AG04450 (cell line): Measurements from ENCODE around the gene RNU5B-1. TPM values are rescaled to one million over a fixed set of nuclear protein-coding genes. Genes with fewer than 3 reads are reported as not detected.

Source experiments
- CTCF ChIA-PET: fragments of 300-600, 350-600 bp; formaldehyde crosslinking; extraction: SDS; loops from one replicate; lab custom pipeline; 2022; ENCODE audit warnings: antibody characterized with exemption, inconsistent platforms; lab: Charles Lee
- POLR2A ChIA-PET: fragments of 350-600 bp; formaldehyde crosslinking; extraction: SDS; loops from one replicate; lab custom pipeline; 2021; ENCODE audit warnings: antibody characterized with exemption, inconsistent platforms; lab: Yijun Ruan, JAX
- DNase-seq: peaks from one replicate; pipeline ENCODE4 v3.0.0-alpha.2; 2011; ENCODE audit warnings: low read depth, low spot score
- H3K27ac ChIP-seq: one replicate; pipeline ENCODE4 v1.5.1; 2012; ENCODE audit warnings: low read depth, low read length, control low read depth
- H3K27me3 ChIP-seq: one replicate; pipeline ENCODE4 v1.6.0; 2012; ENCODE audit warnings: low read length; ENCODE audit not compliant: control insufficient read depth, insufficient read depth
- H3K4me3 ChIP-seq: 2 replicates; pipeline ENCODE4 v1.5.1; 2011; ENCODE audit warnings: mild to moderate bottlenecking, low read depth, low read length, control low read depth
- H3K9me3 ChIP-seq: 2 replicates; pipeline ENCODE4 v1.5.1; 2012; ENCODE audit warnings: low read length; ENCODE audit not compliant: control insufficient read depth, insufficient read depth
- CTCF ChIP-seq: IDR thresholded peaks from 2 replicates; pipeline ENCODE4 v1.5.1; 2011; ENCODE audit warnings: low read depth, low read length, control low read depth, inconsistent platforms
- polyA plus RNA-seq: library from polyadenylated mRNA; depleted of rRNA; stranded (reverse); fragments of >200 nt; gene quantifications from 2 replicates; pipeline ENCODE4 v1.2.3, GENCODE V29; 2011

Gene RNU5B-1
- polyA plus RNA-seq, 1 experiment: not detected

GRCh38 chr15:65277015-65277414, 27.5 kb upstream of the RNU5B-1 start:
- H3K27me3 ChIP-seq: no peaks in the 10 kb centered on the region
- H3K27ac ChIP-seq: no peak overlapping the region
- no peak for TF ChIP-seq CTCF
- DNase-seq: no peak
- no peaks in the 10 kb centered on the region for H3K9me3 ChIP-seq
- ChIA-PET POLR2A (no interaction called here), CTCF (no interaction called here)
- H3K4me3 ChIP-seq: no peak overlapping the region

GRCh38 chr15:65278480-65278879, 26.0 kb upstream of the RNU5B-1 start:
- no peak overlapping the region for H3K27ac ChIP-seq
- no peaks in the 10 kb centered on the region for H3K27me3 ChIP-seq
- H3K4me3 ChIP-seq: no peak overlapping the region
- no peak for DNase-seq
- POLR2A ChIA-PET: no interaction called here
- no peaks in the 10 kb centered on the region for H3K9me3 ChIP-seq
- no peak for TF ChIP-seq CTCF
- CTCF ChIA-PET: interaction anchor here (1.7 to 4.2 kb wide), 2 partner anchors 8 kb away, joined by 8 to 27 read pairs; partner anchors contain the start of gene PARP16

GRCh38 chr15:65285291-65286068, 19.0 kb upstream of the RNU5B-1 start:
- H3K27ac ChIP-seq: no peak overlapping the region
- POLR2A ChIA-PET: interaction anchor here (0.9 to 3.1 kb wide), 3 partner anchors 12 to 100 kb away, joined by 3 to 29 read pairs (median 10); partner anchors contain the start of genes CLPX and RNU5B-1
- TF ChIP-seq CTCF: no peak
- CTCF ChIA-PET: interaction anchor here (0.5 to 5.1 kb wide), 9 partner anchors 7 to 471 kb away, joined by 3 to 43 read pairs (median 5); no protein-coding TSS in a partner anchor
- no peaks in the 10 kb centered on the region for H3K27me3 ChIP-seq
- DNase-seq: no peak
- peak overlapping the region; percentile 67 for H3K4me3 ChIP-seq
- H3K9me3 ChIP-seq: no peaks in the 10 kb centered on the region

GRCh38 chr15:65286069-65286703, 18.3 kb upstream of the RNU5B-1 start:
- no peaks in the 10 kb centered on the region for H3K27me3 ChIP-seq
- POLR2A ChIA-PET: interaction anchor here (0.6 to 3.1 kb wide), 7 partner anchors 8 to 101 kb away, joined by 3 to 29 read pairs (median 10); partner anchors contain the start of genes CLPX and RNU5B-1
- DNase-seq: no peak
- CTCF ChIA-PET: interaction anchor here (0.6 to 5.1 kb wide), 13 partner anchors 8 to 138 kb away, joined by 3 to 43 read pairs (median 5); partner anchors contain the start of genes CLPX and RNU5B-1
- no peaks in the 10 kb centered on the region for H3K9me3 ChIP-seq
- H3K27ac ChIP-seq: no peak overlapping the region
- H3K4me3 ChIP-seq: peak overlapping the region; percentile 67
- no peak for TF ChIP-seq CTCF
